ENCODE measurements around the gene FPR3.
"Not testable (repeated sequence)": the region's sequence is repeated elsewhere in the genome, so short reads cannot be mapped to it uniquely, and the experiment has no call there.

GRCh38 chr19:51804789-51805188, 9.8 kb downstream of the FPR3 start:
- not testable (repeated sequence) for TF ChIP-seq EZH2 (IDR thresholded peaks at IDR 0.05; ENCODE audit: borderline replicate concordance, insufficient read depth, low read depth, low read length, poor library complexity, severe bottlenecking)
- TF ChIP-seq, protein P1, sequence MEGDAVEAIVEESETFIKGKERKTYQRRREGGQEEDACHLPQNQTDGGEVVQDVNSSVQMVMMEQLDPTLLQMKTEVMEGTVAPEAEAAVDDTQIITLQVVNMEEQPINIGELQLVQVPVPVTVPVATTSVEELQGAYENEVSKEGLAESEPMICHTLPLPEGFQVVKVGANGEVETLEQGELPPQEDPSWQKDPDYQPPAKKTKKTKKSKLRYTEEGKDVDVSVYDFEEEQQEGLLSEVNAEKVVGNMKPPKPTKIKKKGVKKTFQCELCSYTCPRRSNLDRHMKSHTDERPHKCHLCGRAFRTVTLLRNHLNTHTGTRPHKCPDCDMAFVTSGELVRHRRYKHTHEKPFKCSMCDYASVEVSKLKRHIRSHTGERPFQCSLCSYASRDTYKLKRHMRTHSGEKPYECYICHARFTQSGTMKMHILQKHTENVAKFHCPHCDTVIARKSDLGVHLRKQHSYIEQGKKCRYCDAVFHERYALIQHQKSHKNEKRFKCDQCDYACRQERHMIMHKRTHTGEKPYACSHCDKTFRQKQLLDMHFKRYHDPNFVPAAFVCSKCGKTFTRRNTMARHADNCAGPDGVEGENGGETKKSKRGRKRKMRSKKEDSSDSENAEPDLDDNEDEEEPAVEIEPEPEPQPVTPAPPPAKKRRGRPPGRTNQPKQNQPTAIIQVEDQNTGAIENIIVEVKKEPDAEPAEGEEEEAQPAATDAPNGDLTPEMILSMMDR (IDR thresholded peaks at IDR 0.05): not testable (repeated sequence)
